HS-5 (cell line): ENCODE data around the gene ZSCAN31.
"Not testable (repeated sequence)": the region's sequence is repeated elsewhere in the genome, so short reads cannot be mapped to it uniquely, and the experiment has no call there.

Experiments
- DNase-seq: peaks from one replicate; pipeline ENCODE4 v3.0.0-alpha.2; 2012; ENCODE audit warnings: low read depth

Gene ZSCAN31

DNA sequence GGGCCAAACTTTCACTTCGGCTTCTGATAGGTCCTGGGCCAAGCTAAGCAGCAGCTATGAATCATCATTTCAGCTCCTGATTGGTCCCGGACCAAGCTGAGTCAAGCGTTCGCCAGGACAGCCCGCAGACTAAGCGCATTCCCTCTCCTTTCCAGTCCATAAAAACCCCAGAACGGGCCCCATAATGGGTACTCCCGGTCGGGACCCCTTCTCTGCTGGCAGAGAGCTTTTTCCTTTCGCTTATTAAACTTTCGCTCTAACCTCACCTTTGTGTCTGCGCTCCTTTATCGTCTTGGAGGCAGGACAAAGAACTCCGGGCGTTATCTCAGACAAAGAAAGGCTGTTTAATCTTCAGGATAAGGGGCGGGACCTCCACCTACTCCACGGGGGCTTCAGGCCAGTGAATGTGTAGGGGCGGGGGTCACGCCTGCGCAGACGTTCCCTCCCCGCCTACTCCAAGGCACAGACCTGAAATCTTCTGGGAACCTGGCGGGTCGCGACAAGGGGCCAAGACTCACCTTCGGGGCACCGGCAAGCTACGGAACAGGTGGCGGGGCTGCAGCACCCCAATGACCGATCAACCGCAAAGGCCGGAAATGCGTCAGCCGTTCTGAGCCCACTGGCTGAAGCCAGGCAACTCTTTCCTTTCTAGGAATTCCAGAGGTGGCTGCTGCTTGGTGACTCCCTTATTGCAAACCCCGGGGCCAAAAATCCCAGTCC, at the start of gene ZSCAN31:
Gene ZSCAN31, minus strand, starts transcription at position 585 of the 720 bp plus-strand sequence. CDS start 6,465 bp downstream, outside the sequence.
- DNase-seq: peak; percentile 87

DNA sequence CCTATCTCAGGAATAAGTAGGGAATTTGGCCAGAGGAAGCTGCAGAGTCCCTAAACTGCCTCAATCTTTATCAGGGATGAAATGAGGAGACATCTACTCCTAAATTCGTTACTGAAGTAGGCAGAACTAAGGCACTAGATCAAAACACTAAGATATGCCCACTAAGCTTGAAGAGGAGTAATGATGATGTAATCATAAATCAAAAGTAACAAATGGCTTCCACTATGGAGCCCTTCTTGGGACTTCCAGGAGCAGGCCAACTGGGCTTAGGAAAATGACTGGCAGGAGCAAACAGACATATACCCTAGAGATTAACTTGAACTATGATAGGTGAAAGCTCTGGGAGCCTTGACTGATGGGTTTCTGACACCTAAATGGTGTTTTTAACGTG, 48.2 kb upstream of the ZSCAN31 start:
- DNase-seq: no peak

DNA sequence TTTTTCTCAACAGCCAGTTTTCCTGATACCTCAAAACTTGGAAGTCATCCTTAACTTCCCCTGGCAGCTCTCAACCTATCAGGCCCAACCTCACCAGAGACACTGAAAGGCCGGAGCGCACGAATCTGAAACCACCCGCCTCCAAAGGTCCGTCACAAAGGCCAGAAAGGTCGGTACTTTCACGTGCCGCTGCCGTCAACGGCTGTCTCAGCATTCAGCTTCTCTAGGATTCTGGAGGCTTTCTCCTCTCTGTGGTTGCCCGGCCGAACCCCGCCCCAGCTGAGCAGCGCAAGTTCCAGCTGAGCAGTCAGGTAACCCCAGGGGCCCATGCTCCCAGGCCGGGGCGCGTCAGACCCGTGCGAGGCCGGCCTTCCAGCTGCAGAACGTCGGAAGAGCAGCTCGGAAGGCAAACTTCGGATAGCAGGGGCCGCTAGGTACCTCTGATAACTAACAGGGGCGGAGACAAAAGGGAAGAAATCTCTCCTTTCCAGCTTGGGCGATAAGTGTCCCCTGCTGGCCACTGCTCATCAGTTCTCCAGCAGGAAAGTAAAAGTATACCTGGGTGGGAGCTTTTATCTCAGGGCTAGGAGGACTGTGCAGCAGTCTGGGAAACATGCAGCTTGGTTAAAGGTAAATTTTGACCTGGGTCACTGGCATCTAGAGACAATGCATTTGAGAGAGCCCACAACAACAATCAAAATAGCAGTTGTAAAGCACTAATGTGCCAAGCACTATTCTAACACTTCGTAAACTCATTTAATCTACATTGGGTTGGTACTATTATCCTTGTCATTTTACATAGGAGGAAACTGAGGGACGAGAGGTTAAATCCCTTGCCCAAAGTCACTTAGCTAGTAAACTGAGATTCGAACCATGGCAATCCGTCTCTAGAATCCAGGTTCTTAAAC, 47.5 kb upstream of the ZSCAN31 start:
- DNase-seq: peak; percentile 77

DNA sequence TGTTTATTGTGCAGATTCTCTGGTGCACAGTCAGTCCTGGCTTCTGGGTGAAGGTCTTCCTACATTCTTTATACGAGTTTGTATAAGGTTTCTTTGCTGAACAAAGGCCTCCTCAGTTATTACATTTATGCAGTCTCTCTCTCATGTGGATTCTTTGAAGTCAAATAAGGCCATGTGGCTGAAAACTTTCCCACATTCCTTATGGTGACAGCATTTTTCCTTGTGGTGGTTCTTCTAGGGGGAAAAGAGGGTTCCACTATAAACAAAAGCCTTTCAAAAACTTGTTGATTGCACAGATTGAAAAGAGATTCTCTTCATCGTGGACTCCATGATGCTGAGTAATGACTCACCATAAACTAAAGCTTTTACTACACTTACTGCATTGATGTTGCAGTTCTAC, 44.4 kb upstream of the ZSCAN31 start:
- no peak for DNase-seq

DNA sequence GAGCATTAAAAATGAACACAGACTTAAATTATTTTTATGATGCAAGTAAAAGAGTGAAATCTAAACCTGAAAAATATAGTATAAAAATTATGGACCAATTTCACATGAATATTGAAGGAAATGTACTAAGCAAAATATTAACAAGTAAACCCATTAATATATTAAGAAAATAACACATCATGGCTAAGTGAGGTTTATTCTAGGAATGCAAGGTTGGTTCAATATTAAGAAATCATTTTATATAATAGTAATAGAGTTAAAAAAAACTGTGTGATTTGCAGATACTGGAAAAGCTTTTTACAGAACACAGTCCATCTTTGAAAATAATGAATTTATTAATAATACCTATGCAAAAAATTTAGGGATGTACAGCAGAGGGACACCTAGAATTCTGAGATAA, 42.7 kb upstream of the ZSCAN31 start:
- DNase-seq: no peak

DNA sequence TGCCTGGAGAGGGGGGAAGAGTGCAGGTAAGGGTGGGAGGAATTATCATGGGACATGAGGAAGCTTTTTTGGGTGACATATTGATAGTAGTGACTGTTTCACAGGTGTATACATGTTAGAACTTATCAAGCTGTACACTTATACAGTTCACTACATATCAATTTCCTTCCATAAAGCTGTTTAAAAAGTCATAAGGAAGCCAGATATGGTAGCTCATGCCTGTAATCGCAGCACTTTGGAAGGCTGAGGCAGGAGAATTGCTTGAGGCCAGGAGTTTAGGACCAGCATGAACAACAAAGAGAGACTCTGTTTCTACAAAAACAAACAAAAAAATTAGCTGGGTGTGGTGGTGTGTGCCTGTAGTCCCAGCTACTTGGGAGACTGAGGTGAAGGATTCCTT, 41.9 kb upstream of the ZSCAN31 start:
- DNase-seq: no peak

DNA sequence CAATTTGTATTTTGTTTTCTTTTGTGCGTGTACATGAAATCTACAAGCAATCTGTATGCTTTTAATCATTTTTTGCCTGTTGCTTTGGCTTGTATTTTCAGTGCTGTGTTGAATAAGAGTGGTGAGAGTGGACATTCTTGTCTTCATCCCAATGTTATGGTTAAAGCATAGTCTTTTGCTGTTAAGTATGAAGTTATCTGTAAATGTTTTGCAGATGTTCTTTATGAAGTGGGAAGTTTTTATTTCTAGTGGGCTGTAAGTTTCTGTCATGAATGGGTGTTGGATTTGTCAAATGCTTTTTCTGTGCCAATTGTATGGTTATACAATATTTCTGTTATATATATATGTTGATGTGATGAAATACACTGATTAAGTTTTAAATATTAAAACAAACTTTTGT, 38.0 kb upstream of the ZSCAN31 start:
- no peak for DNase-seq

DNA sequence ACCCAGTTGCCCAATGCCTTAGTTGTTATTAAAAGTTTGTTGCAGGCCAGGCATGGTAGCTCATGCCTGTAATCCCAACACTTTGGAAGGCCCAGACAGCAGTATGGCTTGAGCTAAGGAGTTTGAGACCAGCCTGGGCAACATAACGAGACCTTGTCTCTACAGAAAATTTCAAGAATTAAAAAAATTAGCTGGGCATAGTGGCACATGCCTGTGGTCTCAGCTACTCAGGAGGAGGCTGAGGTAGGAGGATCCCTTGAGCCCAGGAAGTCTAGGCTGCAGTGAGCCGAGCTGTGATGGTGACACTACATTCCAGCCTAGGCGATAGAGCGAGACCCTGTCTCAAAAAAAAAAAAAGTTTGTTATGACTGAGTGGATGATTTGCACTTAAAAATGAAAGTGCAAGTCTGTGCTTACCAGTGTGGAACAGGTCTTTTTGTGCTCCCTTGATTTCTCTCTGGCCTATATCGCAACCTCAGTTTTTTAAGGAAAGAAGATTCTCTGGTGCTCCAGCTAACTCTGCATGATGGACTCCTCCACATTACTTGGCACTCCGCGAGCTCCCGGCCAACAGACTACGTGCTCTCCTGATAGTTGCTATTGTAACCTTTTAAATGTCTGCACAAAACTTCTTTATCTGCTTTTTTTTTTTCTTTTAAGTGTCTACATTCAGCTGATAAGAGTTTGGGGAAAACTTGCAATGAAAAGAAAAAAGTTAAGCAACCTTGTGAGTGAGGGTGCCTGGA, 35.9 kb upstream of the ZSCAN31 start:
- DNase-seq: no peak

DNA sequence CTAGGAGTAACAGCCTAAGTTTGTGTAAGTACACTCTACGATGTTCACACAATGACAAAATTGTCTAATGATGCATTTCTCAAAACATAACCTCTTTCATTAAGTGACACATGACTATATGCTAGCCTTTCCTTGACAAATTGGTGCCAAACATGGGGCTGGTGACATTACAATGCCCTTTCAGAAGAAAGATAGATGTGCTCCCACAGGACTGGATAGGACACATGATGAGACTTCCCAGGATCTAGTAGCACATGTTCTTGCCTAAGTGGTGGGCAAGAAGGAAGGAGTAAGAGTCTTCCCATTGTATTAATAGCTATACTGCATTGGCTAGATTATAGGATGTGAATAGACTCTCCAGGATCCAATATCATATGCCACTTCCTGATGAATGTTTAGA, 35.3 kb upstream of the ZSCAN31 start:
- DNase-seq: no peak

DNA sequence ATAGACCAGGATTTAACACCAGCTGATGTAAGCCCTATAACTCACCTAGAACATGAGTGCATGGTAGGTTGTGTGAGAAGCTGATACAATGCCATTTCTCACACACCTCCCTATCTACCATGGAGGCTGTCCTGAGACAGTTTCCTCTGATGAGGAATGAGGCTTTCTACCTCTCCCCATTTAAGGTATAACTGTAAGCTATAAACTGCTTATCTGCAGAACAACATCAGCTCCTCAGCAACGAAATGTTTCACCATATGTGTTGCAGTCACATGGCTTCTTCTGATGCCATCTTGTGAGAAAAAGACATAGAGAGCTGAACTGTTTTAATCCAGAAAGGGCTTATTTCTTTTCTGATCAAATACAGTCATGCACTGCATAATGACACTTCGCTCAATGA, 34.5 kb upstream of the ZSCAN31 start:
- DNase-seq: no peak

DNA sequence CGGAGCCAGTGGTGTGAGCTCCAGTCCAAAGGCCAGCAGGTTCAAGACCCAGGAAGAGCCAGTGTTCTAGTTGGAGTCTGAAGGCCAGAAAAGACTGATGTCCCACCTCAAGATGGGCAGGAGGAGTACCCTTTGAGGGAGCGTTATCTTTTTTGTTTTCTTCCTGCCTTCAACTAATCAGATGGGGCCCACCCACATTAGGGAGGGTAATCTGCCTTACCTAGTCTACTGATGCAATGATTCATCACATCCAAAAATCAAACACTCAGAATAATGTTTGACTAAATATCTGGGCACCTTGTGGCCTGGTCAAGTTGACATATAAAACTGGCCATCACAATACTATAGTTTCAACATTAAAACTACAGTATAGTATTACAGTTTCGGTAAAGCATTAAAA, 33.5 kb upstream of the ZSCAN31 start:
- no peak for DNase-seq

DNA sequence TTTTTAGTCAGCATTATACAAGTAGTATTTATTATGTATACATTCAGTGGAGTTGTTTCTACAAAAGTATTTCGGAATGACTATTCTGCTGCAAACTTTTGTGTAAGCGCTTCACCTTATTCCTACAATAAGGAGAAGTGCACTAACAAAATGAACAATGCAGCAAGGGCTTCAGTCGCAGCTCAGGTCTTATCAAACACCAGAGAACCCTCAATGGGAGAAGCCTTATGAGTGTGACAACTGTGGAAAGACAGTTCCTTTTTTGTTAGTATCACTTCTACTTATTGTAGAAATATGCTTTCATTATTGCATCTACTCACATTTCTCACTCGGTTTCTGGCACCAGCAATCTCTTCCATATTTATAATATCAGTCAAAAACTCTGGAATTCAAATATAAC, 32.6 kb upstream of the ZSCAN31 start:
- no peak for DNase-seq

DNA sequence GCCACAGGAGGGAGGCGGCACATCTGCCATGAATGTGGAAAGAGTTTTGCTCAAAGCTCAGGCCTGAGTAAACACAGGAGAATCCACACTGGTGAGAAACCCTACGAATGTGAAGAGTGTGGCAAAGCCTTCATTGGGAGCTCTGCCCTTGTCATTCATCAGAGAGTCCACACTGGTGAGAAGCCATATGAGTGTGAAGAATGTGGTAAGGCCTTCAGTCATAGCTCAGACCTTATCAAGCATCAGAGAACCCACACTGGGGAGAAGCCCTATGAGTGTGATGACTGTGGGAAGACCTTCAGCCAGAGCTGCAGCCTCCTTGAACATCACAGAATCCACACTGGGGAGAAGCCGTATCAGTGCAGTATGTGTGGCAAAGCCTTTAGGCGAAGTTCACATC, 29.6 kb upstream of the ZSCAN31 start:
- not testable (repeated sequence) for DNase-seq

DNA sequence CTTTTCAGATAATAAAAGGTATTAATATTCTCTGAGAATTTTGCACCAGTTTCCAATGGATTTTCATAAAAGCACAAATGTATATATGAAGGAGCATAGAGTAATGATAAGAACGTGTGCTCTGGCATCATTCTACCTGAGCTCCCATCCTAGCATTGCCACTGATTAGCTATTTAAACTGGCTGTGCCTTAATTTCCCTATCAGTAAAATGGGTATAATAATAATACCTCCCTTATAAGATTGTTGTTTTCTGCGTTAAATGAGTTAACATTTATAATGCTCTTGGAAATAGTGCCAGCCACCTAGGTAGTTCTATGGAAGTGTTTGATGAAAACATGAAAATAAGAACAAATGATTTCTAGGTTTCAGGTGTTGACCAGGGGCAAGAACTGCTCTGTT, 25.0 kb upstream of the ZSCAN31 start:
- DNase-seq: no peak

DNA sequence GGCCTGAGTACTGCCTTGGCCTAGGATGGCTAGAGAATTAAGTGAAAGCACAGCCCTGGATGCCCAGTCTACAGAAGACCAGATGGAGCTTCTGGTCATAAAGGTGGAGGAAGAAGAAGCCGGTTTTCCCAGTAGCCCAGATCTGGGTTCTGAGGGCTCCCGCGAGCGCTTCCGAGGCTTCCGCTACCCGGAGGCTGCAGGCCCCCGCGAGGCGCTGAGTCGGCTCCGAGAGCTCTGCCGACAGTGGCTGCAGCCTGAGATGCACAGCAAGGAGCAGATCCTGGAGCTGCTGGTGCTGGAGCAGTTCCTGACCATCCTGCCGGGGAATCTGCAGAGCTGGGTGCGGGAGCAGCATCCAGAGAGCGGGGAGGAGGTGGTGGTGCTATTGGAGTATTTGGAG, 23.6 kb upstream of the ZSCAN31 start:
- not testable (repeated sequence) for DNase-seq

DNA sequence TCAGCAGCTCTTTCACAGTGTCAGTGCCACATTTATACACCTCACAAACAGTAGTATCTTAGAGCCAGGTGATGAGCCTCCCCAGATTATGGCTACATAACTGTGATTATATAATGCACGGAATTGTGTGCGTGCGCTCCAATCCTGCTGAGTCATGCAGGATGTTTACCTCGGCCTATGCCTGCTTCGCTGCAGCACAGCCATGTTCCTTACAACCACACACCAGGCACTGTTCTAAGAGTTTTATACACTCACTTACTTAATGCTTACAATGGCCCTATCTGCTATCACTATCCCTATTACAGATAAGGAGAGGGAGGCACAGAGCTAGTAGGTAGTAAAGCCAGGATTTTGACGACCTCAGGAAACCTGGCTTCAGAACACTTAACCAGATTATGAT, 21.1 kb upstream of the ZSCAN31 start:
- no peak for DNase-seq

DNA sequence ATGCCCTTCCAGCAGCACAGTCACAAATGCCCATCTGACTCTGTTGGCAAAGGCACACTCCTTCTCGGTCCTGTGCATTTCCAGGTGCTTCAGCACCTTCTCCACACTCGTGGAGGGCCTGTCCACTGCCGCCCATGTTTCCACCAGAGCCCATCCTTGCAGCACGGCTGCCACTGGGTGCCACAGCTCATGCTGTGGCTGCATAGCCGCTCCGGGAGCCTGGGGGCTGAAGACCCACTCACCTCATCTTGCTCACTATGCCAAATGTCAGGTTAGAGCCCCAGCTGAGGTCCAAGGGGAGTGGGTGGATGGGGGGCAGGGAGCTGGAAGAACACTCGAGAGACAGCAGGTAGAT, 20.7 kb upstream of the ZSCAN31 start:
- DNase-seq: no peak

DNA sequence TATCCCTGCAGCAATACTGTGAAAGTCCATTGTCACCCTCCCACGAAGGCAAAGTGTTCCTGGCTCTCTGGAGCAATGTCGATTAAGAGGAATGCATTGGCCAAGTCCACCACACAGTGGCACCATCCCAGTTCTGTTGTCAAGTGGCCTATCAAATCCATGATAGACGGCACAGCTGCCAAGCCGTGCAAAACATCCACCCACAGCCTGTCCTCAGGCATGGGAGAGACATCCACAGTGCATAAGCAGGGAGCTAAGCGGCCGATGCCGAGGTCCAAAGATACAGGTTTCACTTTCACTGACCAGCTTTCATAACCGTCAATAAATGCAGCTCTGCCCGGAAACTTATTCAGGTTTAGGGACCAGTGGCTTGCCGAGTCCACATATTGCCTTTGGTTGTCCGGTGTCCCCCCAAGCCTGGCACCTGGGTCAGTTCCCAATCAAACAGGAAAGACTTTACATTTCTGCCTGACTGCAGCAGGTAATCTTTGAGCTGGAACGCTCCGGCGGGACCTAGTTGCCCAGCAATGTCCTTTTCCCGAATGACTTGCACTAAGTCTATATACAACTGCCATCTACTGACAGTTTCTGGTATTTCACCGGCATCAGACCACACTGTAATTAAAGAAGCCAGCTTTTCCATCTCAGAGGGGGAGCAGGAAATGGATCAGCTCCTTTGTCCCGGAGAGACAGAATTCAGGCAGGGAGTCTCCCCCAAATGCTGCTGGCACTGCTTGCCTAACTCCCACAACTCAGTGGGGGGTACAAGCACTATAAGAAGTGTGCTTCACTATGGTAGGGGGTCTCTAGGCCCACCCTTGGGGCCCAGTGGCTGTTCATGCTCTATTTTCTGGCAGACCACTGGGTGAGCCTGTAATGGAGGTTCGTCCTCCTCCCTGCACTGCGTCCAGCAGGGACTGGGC, 20.1 kb upstream of the ZSCAN31 start:
- DNase-seq: peak; percentile 75

DNA sequence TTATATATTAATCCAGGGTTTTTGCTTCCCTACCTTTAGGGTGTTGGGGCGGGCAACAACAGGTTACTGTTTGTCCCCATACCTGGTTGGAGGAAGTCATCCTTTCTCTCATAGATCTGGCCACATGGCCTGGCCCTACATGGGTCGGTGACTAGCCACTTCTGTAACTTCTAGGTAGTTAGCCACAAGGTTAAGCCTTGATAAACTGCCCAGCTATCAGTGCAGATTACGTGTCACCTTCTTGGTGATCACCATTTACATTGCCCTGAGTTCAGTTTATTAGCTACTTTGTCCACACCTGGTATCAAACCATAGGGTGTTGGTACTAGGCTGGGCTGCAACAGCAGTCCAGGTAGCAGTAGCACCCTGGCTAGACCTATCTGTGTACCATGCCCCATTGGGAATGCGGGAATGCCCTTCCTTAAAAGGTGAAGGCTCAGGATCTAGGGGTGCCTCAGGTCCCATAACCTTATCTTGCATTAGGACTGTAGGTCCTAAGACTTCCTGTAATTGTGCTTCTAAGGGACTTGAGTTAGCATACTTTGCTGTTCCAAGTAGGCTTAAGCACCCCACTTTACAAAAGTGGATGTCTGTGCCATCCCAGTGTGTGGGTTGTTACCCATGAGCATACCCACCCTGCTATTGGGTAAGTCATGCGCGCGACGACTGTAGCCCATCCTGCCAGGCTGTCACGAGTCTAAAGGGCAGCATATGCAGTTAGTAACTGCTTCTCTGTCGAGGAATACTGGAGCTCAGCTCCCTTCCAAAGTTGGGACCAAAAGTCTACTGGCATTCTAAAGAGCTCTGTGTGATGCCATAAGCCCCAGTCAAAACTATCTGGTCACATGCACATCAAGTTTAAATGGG, 19.0 kb upstream of the ZSCAN31 start:
- no peak for DNase-seq

DNA sequence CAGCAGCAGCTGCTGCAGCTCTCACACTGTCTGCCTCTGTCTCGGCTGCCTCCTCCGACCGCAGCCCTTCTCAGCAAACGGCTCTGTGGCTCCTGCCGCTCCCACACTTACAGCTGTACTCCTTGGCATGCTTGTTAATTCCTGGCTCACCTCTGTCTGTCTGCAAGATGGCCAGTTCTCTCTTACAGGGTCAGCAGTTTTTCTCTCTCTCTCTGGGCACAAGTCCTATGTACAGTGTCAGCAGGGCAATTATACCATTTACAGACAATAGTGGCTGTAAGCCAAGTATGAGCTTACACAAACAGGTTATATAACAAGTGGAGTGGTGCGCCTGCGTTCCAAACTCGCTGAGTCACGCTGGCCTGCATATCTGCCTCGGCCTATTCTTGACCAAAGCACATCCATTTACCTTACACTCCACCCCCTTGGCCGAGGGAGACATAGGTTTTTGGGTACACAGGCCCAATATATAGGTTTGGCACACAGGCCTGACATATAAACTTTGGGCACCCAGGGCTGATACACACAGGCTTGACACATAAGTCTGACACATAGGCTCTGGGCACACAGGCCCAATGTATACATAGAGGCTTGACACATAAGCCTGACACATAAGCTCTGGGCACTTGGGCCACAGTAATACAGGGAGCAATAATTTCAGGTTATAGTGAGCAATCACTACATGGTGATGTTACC, 18.2 kb upstream of the ZSCAN31 start:
- no peak for DNase-seq
